Activated B cell treated with CpG ODN at 0.5 μM for 24 hours (primary cell): Measurements from ENCODE around the gene RANBP6. TPM values are rescaled to one million over a fixed set of nuclear protein-coding genes. Genes with fewer than 3 reads are reported as not detected.
"Not testable (repeated sequence)": the region's sequence is repeated elsewhere in the genome, so short reads cannot be mapped to it uniquely, and the experiment has no call there.

Experiments used
- ATAC-seq: fragments of 200-7000 bp; cut with Tn5 transposase; one replicate; pipeline ENCODE4 v1.10.0; 2021; ENCODE audit warnings: low read depth, mild to moderate bottlenecking, moderate library complexity
- CTCF ChIA-PET: fragments of 350-600 bp; sonication (Branson Sonifier 250); formaldehyde crosslinking; loops from one replicate; lab custom pipeline; 2021; ENCODE audit warnings: antibody characterized with exemption; lab: Charles Lee
- POLR2A ChIA-PET: fragments of 350-600 bp; sonication (Branson Sonifier 250); formaldehyde crosslinking; loops from one replicate; lab custom pipeline; 2021; ENCODE audit warnings: antibody characterized with exemption; lab: Charles Lee
- DNase-seq: peaks from one replicate; pipeline ENCODE4 v3.0.0; 2022
- H3K27ac Mint-ChIP-seq: one replicate; pipeline ENCODE4 v1.8.0; 2020; ENCODE audit warnings: mixed read lengths
- H3K27me3 Mint-ChIP-seq: one replicate; pipeline ENCODE4 v1.8.0; 2021; ENCODE audit warnings: mixed read lengths
- H3K36me3 Mint-ChIP-seq: one replicate; pipeline ENCODE4 v1.8.0; 2021; ENCODE audit warnings: low read depth, mixed read lengths
- H3K4me1 Mint-ChIP-seq: one replicate; pipeline ENCODE4 v1.8.0; 2021; ENCODE audit warnings: mixed read lengths
- H3K4me3 Mint-ChIP-seq: one replicate; pipeline ENCODE4 v1.8.0; 2020; ENCODE audit warnings: mild to moderate bottlenecking, mixed read lengths
- H3K9me3 Mint-ChIP-seq: one replicate; pipeline ENCODE4 v1.8.0; 2020; ENCODE audit warnings: mixed read lengths
- CTCF ChIP-seq: fragments of 200-600 bp; IDR thresholded peaks from one replicate; pipeline ENCODE4 v1.8.0; 2022; ENCODE audit warnings: antibody characterized with exemption, mild to moderate bottlenecking
- intact Hi-C: fragments of 100-400 bp; cut with micrococcal nuclease; formaldehyde crosslinking; loops from one replicate; pipeline ENCODE4 v1.15.1; 2024
- total RNA-seq: library from RNA; stranded (reverse); gene quantifications from 2 replicates; pipeline ENCODE4 v1.2.3, GENCODE V29; 2022

The RANBP6 gene
- total RNA-seq, result 21.6 and 22.5 TPM in 2 replicates

DNA sequence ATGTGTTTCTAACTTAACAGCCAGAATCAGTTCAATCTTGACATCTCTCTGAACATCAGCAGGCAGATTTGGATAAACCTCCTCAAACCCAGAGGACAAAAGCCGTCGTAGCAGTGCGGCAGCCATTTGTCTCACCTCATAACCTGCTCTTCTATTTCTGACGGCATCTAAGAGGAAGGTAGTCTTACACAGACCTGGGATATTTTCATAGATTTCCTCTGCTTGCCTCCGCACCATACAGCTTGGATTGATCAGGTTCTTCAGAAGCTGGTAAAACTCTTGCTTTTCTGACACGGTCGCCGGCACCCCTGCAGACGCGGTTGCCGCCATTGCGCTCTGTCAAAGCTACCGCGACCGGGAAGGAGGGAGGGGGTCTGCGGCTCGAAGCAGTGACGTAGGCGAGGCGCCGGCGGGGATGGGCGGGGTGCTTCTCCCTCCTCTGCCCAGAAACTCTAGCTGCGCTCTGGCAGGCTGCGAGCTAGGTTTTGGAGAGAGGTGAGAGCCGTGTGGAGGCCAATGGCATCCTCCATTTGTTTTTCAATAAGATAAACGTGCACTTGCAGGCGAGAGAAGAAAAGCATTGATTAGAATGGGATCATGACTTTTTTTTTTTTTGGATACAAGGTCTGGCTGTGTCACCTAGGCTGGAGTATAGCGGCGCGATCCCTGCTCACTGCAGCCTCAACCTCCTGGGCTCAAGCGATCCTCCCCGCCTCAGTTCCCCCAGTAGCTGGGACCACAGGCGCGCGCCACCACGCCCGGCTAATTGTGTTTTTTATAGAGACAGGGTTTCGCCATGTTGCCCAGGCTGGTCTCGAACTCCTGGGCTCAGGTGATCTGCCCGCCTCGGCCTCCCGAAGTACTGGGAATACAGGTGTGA, at the start of gene RANBP6:
RANBP6 (minus strand) TSS at position 347 of the 880 bp plus-strand sequence; CDS start at position 330, 17 bp downstream.
- Mint-ChIP-seq H3K27me3 (no peaks in the 10 kb centered on the region), H3K4me3 (peak within 1 kb of the TSS; percentile 99), H3K36me3 (peaks cover 40% of the 10 kb centered on the region), H3K27ac (peak within 1 kb of the TSS; percentile 97), H3K4me1 (peaks cover 39% of the 10 kb centered on the region), H3K9me3 (peaks cover 4% of the 10 kb centered on the region)
- CTCF ChIA-PET, result interaction anchor here (0.6 kb wide), 3 partner anchors 128 to 746 kb away, joined by 3 to 4 read pairs (median 4); no protein-coding TSS in a partner anchor
- POLR2A ChIA-PET, result interaction anchor here (0.6 to 1.6 kb wide), 15 partner anchors 8 to 1275 kb away, joined by 3 to 15 read pairs (median 4); partner anchors contain the start of genes RCL1 and UHRF2
- TF ChIP-seq CTCF, result no peak
- peak; percentile 82 for DNase-seq
- ATAC-seq, result peak; percentile 99
- intact Hi-C loops, result loop anchor here (1.0 to 2.0 kb wide), 3 partner anchors 8 to 183 kb away; partner anchors contain the start of gene ERMP1

DNA sequence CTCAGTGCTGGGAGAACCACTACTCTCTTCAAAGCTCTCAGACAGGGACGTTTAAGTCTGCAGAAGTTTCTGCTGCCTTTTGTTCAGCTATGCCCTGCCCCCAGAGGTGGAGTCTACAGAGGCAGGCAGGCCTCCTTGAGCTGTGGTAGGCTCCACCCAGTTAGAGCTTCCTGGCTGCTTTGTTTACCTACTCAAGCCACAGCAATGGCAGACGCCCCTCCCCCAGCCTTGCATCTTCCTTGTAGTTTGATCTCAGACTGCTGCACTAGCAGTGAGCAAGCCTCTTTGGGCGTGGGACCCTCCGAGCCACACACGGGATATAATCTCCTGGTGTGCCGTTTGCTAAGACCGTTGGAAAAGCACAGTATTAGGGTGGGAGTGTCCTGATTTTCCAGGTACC, 47.7 kb upstream of the RANBP6 start:
- CTCF ChIA-PET, result interaction anchor here (1.6 kb wide), 1 partner anchor 9 kb away, joined by 9 read pairs; no protein-coding TSS in a partner anchor
- H3K27ac Mint-ChIP-seq, intact Hi-C loops, POLR2A ChIA-PET, H3K4me1 Mint-ChIP-seq, DNase-seq, H3K4me3 Mint-ChIP-seq, ATAC-seq, H3K9me3 Mint-ChIP-seq, H3K36me3 Mint-ChIP-seq: not testable (repeated sequence)
- peaks cover 26% of the 10 kb centered on the region for H3K27me3 Mint-ChIP-seq

GRCh38 chr9:6055666-6056065, 40.2 kb upstream of the RANBP6 start:
- Mint-ChIP-seq H3K4me3 (no peak overlapping the region), H3K36me3 (no peaks in the 10 kb centered on the region), H3K27ac (no peak overlapping the region), H3K27me3 (peaks cover 8% of the 10 kb centered on the region), H3K9me3 (peaks cover 2% of the 10 kb centered on the region), H3K4me1 (peaks cover 19% of the 10 kb centered on the region)
- POLR2A ChIA-PET, result no interaction called here
- ATAC-seq (no peak), DNase-seq (no peak)
- no peak for TF ChIP-seq CTCF
- CTCF ChIA-PET, result interaction anchor here (1.6 to 3.1 kb wide), 2 partner anchors 16 to 169 kb away, joined by 4 to 55 read pairs; no protein-coding TSS in a partner anchor
- intact Hi-C loops, result loop anchor here (1.0 to 10.0 kb wide), 5 partner anchors 49 to 1291 kb away; partner anchors contain the start of genes INSL6 and UHRF2

GRCh38 chr9:6055216-6055615, 39.8 kb upstream of the RANBP6 start:
- ATAC-seq, result peak; percentile 23
- Mint-ChIP-seq H3K27ac (no peak overlapping the region), H3K4me1 (peaks cover 19% of the 10 kb centered on the region), H3K4me3 (no peak overlapping the region), H3K27me3 (peaks cover 3% of the 10 kb centered on the region), H3K9me3 (peaks cover 2% of the 10 kb centered on the region), H3K36me3 (no peaks in the 10 kb centered on the region)
- no peak for TF ChIP-seq CTCF
- ChIA-PET CTCF (interaction anchor here (1.6 to 3.1 kb wide), 2 partner anchors 16 to 168 kb away, joined by 4 to 55 read pairs; no protein-coding TSS in a partner anchor), POLR2A (no interaction called here)
- no peak for DNase-seq
- intact Hi-C loops, result loop anchor here (1.0 to 10.0 kb wide), 5 partner anchors 48 to 1290 kb away; partner anchors contain the start of genes INSL6 and UHRF2

DNA sequence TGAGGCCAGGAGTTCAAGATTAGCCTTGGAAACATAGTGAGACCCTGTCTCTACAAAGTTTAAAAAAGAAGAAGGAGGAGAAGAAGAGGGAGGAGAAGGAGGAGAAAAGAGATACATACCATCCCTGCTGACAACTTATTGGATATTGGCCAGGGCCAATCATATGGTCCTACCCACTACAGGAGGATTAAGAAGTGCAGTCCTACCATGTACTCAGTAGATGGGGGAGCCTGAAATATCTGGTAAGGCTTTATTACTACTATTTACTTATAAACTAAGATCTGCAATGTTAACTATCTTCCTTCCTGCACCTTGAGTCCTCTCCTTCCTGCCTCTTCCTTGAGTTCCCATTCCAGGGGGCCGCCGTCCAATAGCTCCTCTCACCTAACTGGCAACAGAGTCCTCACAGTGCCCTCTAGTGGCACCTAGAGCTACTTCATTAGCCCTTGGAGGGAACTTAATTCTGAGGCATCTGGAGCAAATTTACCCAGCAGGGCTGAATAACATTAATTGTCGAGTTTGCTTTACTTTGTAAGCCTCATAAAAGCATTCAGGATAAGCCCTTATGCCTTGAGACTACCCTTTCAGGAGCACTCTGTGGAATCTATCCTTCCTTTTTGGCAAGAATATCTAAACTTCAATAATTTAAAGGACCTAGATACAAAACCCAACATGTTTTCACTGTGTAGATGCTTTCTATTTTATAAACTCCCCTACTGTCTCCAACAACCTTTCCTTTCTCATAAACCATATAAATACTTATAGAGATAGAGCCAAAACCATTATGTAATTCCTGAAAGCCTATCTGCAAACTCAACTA, 39.1 kb upstream of the RANBP6 start:
- POLR2A ChIA-PET, result interaction anchor here (1.1 kb wide), 1 partner anchor 39 kb away, joined by 8 read pairs; the partner anchor contains the start of gene RANBP6
- intact Hi-C loops, result loop anchor here (1.0 to 10.0 kb wide), 7 partner anchors 48 to 1290 kb away; partner anchors contain the start of genes INSL6 and UHRF2

More for the DNA sequence above, 39.1 kb upstream of the RANBP6 start:
- TF ChIP-seq CTCF, result no peak
- no peak for DNase-seq
- no peak overlapping the region for H3K27ac Mint-ChIP-seq
- no peak overlapping the region for H3K4me3 Mint-ChIP-seq
- no peaks in the 10 kb centered on the region for H3K36me3 Mint-ChIP-seq
- CTCF ChIA-PET, result interaction anchor here (0.7 to 3.1 kb wide), 28 partner anchors 8 to 1292 kb away, joined by 3 to 55 read pairs (median 4); no protein-coding TSS in a partner anchor
- H3K9me3 Mint-ChIP-seq, result peaks cover 2% of the 10 kb centered on the region
- H3K27me3 Mint-ChIP-seq, result no peaks in the 10 kb centered on the region
- ATAC-seq, result peak; percentile 53
- H3K4me1 Mint-ChIP-seq, result peaks cover 24% of the 10 kb centered on the region
